WI38 (cell line): Measurements from ENCODE around the gene CLASP1.

Source experiments
- H3K4me3 ChIP-seq: 2 replicates; pipeline ENCODE4 v1.5.1; 2011; ENCODE audit warnings: low read depth, mild to moderate bottlenecking, control low read depth, low read length
- TF ChIP-seq, protein P1 (sequence below): IDR thresholded peaks from 2 replicates; pipeline ENCODE4 v1.5.1; 2012; ENCODE audit warnings: low read depth, mild to moderate bottlenecking, control low read depth, low read length

Gene CLASP1

DNA sequence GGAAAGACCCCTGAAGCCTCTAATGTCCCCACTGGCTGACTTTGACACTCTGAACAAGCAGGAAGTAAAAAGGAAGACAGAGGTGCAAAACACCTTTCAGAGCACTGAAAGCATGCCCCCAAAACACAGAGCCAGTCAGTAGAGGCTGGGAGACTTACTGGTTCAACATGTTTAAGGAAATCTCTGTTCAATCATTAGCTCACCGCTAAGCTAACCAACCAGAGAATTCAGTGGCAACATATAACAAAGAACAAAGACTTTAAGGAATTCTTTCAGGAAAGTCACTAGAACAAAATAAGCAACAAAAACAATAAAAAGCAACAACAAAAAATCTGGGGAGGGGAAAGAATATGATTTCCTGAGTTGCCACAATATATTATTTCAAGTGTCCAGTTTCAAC lies 142.6 kb downstream of the CLASP1 start:
- TF ChIP-seq, protein P1, sequence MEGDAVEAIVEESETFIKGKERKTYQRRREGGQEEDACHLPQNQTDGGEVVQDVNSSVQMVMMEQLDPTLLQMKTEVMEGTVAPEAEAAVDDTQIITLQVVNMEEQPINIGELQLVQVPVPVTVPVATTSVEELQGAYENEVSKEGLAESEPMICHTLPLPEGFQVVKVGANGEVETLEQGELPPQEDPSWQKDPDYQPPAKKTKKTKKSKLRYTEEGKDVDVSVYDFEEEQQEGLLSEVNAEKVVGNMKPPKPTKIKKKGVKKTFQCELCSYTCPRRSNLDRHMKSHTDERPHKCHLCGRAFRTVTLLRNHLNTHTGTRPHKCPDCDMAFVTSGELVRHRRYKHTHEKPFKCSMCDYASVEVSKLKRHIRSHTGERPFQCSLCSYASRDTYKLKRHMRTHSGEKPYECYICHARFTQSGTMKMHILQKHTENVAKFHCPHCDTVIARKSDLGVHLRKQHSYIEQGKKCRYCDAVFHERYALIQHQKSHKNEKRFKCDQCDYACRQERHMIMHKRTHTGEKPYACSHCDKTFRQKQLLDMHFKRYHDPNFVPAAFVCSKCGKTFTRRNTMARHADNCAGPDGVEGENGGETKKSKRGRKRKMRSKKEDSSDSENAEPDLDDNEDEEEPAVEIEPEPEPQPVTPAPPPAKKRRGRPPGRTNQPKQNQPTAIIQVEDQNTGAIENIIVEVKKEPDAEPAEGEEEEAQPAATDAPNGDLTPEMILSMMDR = no peak
- H3K4me3 ChIP-seq = no peak overlapping the region

DNA sequence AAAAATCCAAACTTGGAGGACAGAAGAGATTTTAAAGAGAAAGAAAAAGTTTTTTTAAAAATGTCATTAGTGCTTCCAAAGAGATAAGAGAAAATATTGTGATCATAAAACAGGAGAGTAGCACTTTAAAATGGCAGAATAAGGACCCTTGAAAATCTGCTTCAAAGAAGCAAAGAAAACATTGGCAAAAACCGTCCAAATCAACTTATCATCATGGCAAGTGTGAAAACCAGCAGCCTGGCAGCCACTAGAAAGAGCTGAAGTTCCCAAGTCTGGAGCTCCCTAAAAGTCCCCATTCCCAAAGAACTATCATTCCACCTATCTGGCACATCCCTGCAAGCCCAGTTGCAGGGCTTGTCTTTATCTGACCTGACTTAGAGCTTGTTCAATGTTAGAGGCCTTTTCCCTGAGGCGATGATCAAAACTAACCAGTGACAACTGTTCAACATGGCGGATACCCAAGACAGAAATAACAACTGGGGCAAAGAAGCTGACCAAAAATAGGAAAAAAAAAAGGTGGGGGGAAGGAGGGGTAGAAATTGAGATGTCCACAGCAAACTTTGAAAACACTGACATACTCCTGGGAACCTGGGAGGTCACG lies 143.2 kb downstream of the CLASP1 start:
- H3K4me3 ChIP-seq = no peak overlapping the region
- TF ChIP-seq, protein P1 = no peak

DNA sequence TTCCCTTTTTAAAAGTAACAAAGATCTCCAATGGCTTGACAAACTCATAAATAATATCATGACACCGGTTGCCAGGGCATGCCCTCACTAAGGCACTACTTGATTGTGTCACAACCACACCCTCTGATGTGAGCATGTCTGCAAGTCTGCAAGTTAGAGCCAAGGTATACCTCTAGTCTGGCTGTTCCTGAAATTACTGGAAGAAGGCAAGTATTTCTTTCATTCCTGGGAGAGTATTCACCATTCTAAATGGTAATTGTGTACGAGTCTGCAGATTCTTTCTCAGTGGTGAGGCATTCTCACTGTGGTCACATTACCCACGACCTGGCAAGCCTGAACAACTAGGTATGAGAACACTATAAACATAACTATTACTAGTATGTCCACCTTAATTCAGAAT lies 144.3 kb downstream of the CLASP1 start:
- H3K4me3 ChIP-seq = no peak overlapping the region
- TF ChIP-seq, protein P1 = no peak

DNA sequence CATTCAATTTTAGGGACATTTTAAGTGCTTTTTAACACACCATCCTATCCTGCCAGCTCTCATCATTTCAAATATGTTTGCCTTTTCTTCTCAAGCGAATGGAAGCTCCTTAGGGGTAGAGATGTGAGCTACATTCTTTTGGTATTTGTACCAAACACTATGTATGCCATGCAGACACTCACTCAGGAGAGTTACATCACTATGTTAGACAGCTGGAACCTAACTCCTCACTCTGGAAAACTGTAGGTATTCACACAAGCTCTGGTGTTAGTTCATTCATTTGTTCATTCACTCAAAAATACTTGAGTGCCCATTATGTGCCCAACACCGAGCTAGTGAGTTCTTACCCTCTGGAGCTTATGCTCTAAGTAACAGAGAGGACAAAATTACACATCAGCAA lies 144.9 kb downstream of the CLASP1 start:
- H3K4me3 ChIP-seq = no peak overlapping the region
- TF ChIP-seq, protein P1 = no peak

DNA sequence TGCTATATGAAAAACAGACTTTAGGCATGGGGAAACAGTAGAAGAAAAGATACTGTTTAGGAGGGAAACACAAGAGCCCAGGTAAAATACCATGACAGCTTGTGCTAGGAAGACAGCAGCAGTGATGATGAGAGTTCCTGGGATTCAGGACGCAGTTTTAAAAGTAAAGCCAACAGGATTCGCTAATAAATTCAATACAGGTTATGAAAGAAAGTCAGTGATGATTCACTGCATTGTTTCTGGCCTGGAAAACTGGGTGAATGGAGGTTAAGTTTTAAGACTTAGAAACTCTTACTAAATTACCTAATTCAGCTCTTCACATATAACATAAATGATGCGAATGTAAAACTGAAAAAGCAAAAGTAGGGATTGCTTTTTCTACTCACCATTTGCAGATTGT lies 146.5 kb downstream of the CLASP1 start:
- H3K4me3 ChIP-seq = no peak overlapping the region
- TF ChIP-seq, protein P1 = no peak

DNA sequence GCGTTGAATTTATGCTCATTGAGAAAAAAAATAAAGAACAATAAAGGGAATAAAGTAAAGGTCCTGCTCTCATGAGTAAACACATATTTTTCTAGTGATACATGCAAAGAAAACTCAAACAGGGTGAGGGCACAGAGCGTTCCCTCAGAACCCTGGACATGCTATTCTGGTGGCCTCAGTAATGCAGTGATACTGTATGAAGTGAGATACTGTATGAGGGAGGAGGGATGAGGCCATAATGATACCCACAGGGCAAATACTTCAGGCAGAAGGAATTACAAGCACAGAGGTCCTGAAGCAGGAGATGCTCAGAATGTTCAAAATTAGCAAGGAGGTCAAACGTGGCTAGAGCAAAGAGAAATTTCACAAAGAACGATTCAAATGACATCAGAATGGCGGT lies 147.0 kb downstream of the CLASP1 start:
- H3K4me3 ChIP-seq = no peak overlapping the region
- TF ChIP-seq, protein P1 = no peak

DNA sequence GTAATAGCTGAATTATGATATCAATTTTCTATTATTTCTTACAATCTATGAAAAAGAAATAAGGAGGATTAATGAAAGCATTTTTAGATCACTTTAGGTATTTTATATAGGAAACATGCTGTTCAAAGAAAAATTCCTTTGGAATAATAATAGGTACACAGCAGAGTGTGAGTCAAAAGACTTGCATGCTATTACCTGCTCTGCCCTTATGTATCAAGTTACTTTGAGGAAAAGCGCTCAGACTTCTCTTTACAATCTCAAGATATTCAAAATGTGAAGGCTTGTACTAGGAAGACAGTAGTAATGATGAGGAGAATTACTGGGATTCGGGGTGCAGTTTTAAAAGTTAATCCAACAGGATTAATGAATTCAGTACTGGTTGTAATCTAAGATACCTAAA lies 147.7 kb downstream of the CLASP1 start:
- no peak overlapping the region for H3K4me3 ChIP-seq

More for the DNA sequence above, 147.7 kb downstream of the CLASP1 start:
- TF ChIP-seq, protein P1 = no peak
